Measurements from ENCODE around the gene ZNF385B.

The ZNF385B gene

DNA sequence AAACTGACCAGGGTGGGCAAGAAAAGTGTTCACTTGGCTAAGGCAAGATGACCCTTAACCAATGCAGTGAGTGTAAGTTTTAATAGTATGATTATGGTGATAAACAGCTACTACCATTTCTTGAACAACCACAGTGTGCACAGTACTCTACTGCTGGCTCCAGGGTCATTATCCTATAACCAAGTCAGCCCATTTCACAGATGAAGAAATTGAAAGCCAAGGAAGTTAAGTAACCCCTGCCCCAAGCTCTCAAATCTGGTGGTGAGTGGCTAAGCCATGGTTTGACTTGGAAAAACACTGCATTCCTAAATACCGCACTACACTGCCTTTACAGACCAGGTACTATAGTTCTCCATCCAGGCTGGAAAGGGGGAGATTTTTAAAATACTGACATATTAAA is 5.7 kb downstream of the ZNF385B start:
- peak overlapping the region; percentile 18 for H3K27ac ChIP-seq
- TF ChIP-seq, protein P1, sequence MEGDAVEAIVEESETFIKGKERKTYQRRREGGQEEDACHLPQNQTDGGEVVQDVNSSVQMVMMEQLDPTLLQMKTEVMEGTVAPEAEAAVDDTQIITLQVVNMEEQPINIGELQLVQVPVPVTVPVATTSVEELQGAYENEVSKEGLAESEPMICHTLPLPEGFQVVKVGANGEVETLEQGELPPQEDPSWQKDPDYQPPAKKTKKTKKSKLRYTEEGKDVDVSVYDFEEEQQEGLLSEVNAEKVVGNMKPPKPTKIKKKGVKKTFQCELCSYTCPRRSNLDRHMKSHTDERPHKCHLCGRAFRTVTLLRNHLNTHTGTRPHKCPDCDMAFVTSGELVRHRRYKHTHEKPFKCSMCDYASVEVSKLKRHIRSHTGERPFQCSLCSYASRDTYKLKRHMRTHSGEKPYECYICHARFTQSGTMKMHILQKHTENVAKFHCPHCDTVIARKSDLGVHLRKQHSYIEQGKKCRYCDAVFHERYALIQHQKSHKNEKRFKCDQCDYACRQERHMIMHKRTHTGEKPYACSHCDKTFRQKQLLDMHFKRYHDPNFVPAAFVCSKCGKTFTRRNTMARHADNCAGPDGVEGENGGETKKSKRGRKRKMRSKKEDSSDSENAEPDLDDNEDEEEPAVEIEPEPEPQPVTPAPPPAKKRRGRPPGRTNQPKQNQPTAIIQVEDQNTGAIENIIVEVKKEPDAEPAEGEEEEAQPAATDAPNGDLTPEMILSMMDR (conservative IDR thresholded peaks at IDR 0.05): no peak

GRCh38 chr2:179854891-179855290 is 6.5 kb downstream of the ZNF385B start:
- peak overlapping the region; percentile 18; the same call in 1 of the 2 replicates for H3K27ac ChIP-seq
- TF ChIP-seq, protein P1 (conservative IDR thresholded peaks at IDR 0.05): no peak

- TF ChIP-seq, protein P1 (conservative IDR thresholded peaks at IDR 0.05): no peak
- H3K27ac ChIP-seq: no peak overlapping the region
These were observed 8.3 kb downstream of the ZNF385B start for GRCh38 chr2:179853108-179853507.

GRCh38 chr2:179850188-179850587 is 11.2 kb downstream of the ZNF385B start:
- H3K27ac ChIP-seq: no peak overlapping the region
- TF ChIP-seq, protein P1 (conservative IDR thresholded peaks at IDR 0.05): no peak

DNA sequence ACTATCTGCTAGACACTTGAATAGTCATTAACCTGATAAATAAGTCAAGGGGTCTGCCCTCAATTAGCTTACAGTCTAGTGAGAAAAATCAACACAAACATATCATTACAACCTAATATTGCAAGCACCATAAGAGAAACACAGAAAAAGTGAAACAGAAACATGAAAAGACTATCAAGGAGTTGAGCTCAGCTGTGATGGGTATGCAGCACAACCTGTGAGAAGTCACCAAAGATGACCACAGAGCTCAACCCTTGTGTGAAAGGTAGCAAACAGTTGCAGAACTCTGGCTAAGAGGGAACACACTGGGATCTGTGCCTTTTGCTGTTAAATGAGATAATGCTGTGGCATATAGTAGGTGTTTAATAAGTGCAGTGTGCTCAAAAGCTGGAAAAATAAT is 11.7 kb downstream of the ZNF385B start:
- H3K27ac ChIP-seq: no peak overlapping the region
- TF ChIP-seq, protein P1 (conservative IDR thresholded peaks at IDR 0.05): no peak

DNA sequence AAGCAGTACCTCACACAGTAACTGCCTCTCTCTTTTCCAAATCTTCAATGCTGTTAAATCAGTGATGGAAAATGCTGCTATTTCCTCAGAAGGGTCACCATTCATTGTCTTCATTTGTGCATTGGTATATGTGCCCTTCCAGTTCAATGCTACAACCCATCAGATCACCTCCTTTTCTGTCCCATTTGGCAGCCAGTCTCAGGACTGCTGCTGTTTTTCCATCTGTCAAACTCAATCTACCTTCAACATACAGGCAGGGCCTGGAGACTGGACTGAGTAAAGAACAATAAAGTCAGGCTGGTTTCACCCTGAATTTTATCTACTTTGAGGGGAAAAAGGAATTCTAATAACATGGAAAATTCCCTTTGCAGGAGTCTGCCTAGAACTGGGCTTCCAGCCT is 17.9 kb downstream of the ZNF385B start:
- TF ChIP-seq, protein P1 (conservative IDR thresholded peaks at IDR 0.05): no peak
- no peak overlapping the region for H3K27ac ChIP-seq

GRCh38 chr2:179842498-179843153 is 18.8 kb downstream of the ZNF385B start:
- TF ChIP-seq, protein P1 (conservative IDR thresholded peaks at IDR 0.05): peak; percentile 66
- no peak overlapping the region for H3K27ac ChIP-seq

Data from VCaP (cell line).